K562 (cell line): ENCODE results near the gene PCDHGB7. TPM values are rescaled to one million over a fixed set of nuclear protein-coding genes. Genes with fewer than 3 reads are reported as not detected.

Experiments used
- ATAC-seq: fragments of 200-7000 bp; cut with Tn5 transposase; 3 replicates; pipeline ENCODE4 v1.9.1; 2020; ENCODE audit warnings: moderate library complexity
- BruUV-seq: library from RNA; stranded (reverse); fragments of 400-500 nt; replicated peaks from 2 replicates; lab custom pipeline; 2021; lab: Mats Ljungman, UMichigan
- CTCF ChIA-PET: fragments of 300-600 bp; formaldehyde crosslinking; extraction: SDS; loops from one replicate; lab custom pipeline; 2021; ENCODE audit warnings: low intra/inter-chr PET ratio; lab: Yijun Ruan, JAX
- POLR2A ChIA-PET: fragments of 300-600, 350-650 bp; sonication (Branson Sonifier 250); formaldehyde crosslinking; extraction: SDS; loops from one replicate; lab custom pipeline; 2021; ENCODE audit warnings: antibody characterized with exemption, inconsistent platforms; lab: Yijun Ruan, JAX
- DNase-seq, 4 experiments: peaks; one replicate each; pipeline versions ENCODE4 v3.0.0 to v3.0.0-alpha.2; 2011 to 2018; ENCODE audit warnings: low spot score in 3 of 4, mixed read lengths in 3 of 4; ENCODE audit errors: extremely low read depth in 1 of 4
- FAIRE-seq: peaks from 2 replicates; lab custom pipeline; 2011; peaks lifted over from hg19 to GRCh38; lab: Jason Lieb, UNC
- H2AFZ ChIP-seq: 2 replicates; pipeline ENCODE4 v1.6.0; 2011; ENCODE audit warnings: low read depth, low read length, control low read depth, inconsistent platforms
- H3K27ac ChIP-seq: fragments of 200-600 bp; 3 replicates; pipeline ENCODE4 v1.8.0; 2011; ENCODE audit warnings: low read depth, mild to moderate bottlenecking, control low read depth, inconsistent platforms, low read length, moderate library complexity, mixed read lengths; ENCODE audit errors: extremely low read depth
- H3K27me3 ChIP-seq, 2 experiments: fragments of 300-600 bp in 1 of 2; 2 replicates in 1 of 2; 3 replicates in 1 of 2; pipeline versions ENCODE4 v1.6.0 to v1.8.0; 2011; ENCODE audit warnings: inconsistent platforms in 2 of 2, low read length in 2 of 2, mild to moderate bottlenecking in 1 of 2, mixed read lengths in 1 of 2, moderate library complexity in 1 of 2; ENCODE audit not compliant: control insufficient read depth in 2 of 2, insufficient read depth in 2 of 2
- H3K36me3 ChIP-seq: fragments of 300-600 bp; 3 replicates; pipeline ENCODE4 v1.8.0; 2011; ENCODE audit warnings: mild to moderate bottlenecking, low read length, inconsistent platforms; ENCODE audit not compliant: control insufficient read depth, insufficient read depth
- H3K4me1 ChIP-seq, 2 experiments: fragments of 200-600 bp in 1 of 2; replicated peaks in 1 of 2; 2 replicates in 1 of 2; 3 replicates in 1 of 2; pipeline versions ENCODE4 v1.5.1 to v1.8.0; 2011; ENCODE audit warnings: inconsistent platforms in 2 of 2, low read length in 2 of 2, mild to moderate bottlenecking in 1 of 2, mixed read lengths in 1 of 2, moderate library complexity in 1 of 2; ENCODE audit not compliant: control insufficient read depth in 2 of 2, insufficient read depth in 2 of 2
- H3K4me2 ChIP-seq: 2 replicates; pipeline ENCODE4 v1.6.1; 2011; ENCODE audit warnings: low read length, control low read depth, inconsistent platforms, mixed read lengths; ENCODE audit not compliant: insufficient read depth
- H3K4me3 ChIP-seq: fragments of 200-600 bp; sonication (generic), shearing (Covaris generic); 2 replicates; pipeline ENCODE4 v1.5.1; 2016; ENCODE audit warnings: control low read depth, inconsistent platforms
- H3K79me2 ChIP-seq: fragments of 200-600 bp; 3 replicates; pipeline ENCODE4 v1.8.0; 2011; ENCODE audit warnings: low read length, inconsistent platforms; ENCODE audit not compliant: control insufficient read depth, insufficient read depth
- H3K9ac ChIP-seq, 2 experiments: 2 replicates each; pipeline versions ENCODE4 v1.6.0 to v1.6.1; 2011; ENCODE audit warnings: low read depth in 2 of 2, low read length in 2 of 2, control low read depth in 1 of 2, inconsistent platforms in 1 of 2, mild to moderate bottlenecking in 1 of 2, mixed read lengths in 1 of 2; ENCODE audit not compliant: insufficient read depth in 1 of 2
- H3K9me1 ChIP-seq: one replicate; pipeline ENCODE4 v1.6.0; 2011; ENCODE audit warnings: inconsistent platforms, mild to moderate bottlenecking, low read length, moderate library complexity; ENCODE audit not compliant: control insufficient read depth, insufficient read depth
- H3K9me3 ChIP-seq: replicated peaks from 2 replicates; pipeline ENCODE4 v1.5.1; 2011; ENCODE audit warnings: low read depth, low read length, inconsistent platforms; ENCODE audit not compliant: control insufficient read depth, insufficient read depth
- H4K20me1 ChIP-seq: replicated peaks from 2 replicates; pipeline ENCODE4 v1.6.1; 2011; ENCODE audit warnings: low read length, inconsistent platforms, mixed read lengths; ENCODE audit not compliant: control insufficient read depth, insufficient read depth
- CHCHD3 ChIP-seq: fragments of 250-450 bp; sonication (Bioruptor Pico); IDR thresholded peaks from 2 replicates; pipeline ENCODE4 v2.1.2; 2022; ENCODE audit warnings: mild to moderate bottlenecking
- CREB1 ChIP-seq, 2 experiments: sonication (generic) in 1 of 2; formaldehyde crosslinking in 1 of 2; IDR thresholded peaks; 2 replicates each; pipeline versions ENCODE4 v1.6.1 to v1.8.0; 2012 to 2022; ENCODE audit warnings: inconsistent platforms in 1 of 2, mild to moderate bottlenecking in 1 of 2, missing genetic modification reagents in 1 of 2, moderate library complexity in 1 of 2
- EP400 ChIP-seq: fragments of 450-650 bp; IDR thresholded peaks from 2 replicates; pipeline ENCODE4 v1.6.1; 2017; ENCODE audit warnings: antibody characterized with exemption, mild to moderate bottlenecking, moderate library complexity
- FOXJ3 ChIP-seq: sonication (generic); formaldehyde crosslinking; IDR thresholded peaks from 2 replicates; pipeline ENCODE4 v1.4.0; 2020; ENCODE audit warnings: mild to moderate bottlenecking, missing genetic modification reagents
- NFRKB ChIP-seq: fragments of 450-650 bp; IDR thresholded peaks from 2 replicates; pipeline ENCODE4 v1.6.1; 2016; ENCODE audit warnings: low read depth
- PYGO2 ChIP-seq: fragments of 450-650 bp; IDR thresholded peaks from 2 replicates; pipeline ENCODE4 v1.6.1; 2016; ENCODE audit warnings: mild to moderate bottlenecking, missing genetic modification characterization, moderate library complexity, missing compliant biosample characterization
- ZNF586 ChIP-seq: fragments of 450-650 bp; formaldehyde crosslinking; conservative IDR thresholded peaks from 2 replicates; pipeline ENCODE4 v1.4.0; 2020; ENCODE audit warnings: mild to moderate bottlenecking, moderate library complexity
- ZNF79 ChIP-seq: fragments of 250-450 bp; sonication (Bioruptor Pico); IDR thresholded peaks from 2 replicates; pipeline ENCODE4 v1.4.0; 2020; ENCODE audit warnings: low read depth, mild to moderate bottlenecking, moderate library complexity
- WGBS: fragments of 100-300 bp; shearing (Covaris generic); methylation state at CpG from one replicate; pipeline ENCODE4 v1.1.6; 2016; ENCODE audit warnings: low coverage, mixed read lengths; ENCODE audit not compliant: insufficient coverage; ENCODE audit errors: missing lambda C conversion rate; 5-methylcytosine and 5-hydroxymethylcytosine counted together
- in situ Hi-C: fragments of 300-500 bp; cut with MboI; formaldehyde crosslinking; loops from 4 replicates; pipeline ENCODE4 v1.15.0; 2018; ENCODE audit warnings: inconsistent platforms, mixed read lengths
- intact Hi-C: fragments of 100-400 bp; cut with micrococcal nuclease; formaldehyde crosslinking; loops from 2 replicates; pipeline ENCODE4 v1.14.2; 2022
- polyA plus RNA-seq, 8 experiments: library from polyadenylated mRNA; depleted of rRNA in 4 of 8; stranded (reverse) in 5 of 8; unstranded in 3 of 8; fragments of >200 nt; fragmentation: Nextera tagmentation in 2 of 8; fragmentation: Illumina TruSeq in 1 of 8; extraction: Ambion mirVana in 2 of 8; extraction: Trizol in 1 of 8; gene quantifications; 2 replicates each; pipeline versions ENCODE4 v1.2.1 to v1.2.3, GENCODE V29; 2011 to 2014; ENCODE audit warnings: inconsistent platforms in 1 of 8, missing spikeins in 1 of 8
- total RNA-seq, 7 experiments: library from RNA; depleted of rRNA in 6 of 7; stranded (reverse); fragments of >200 nt in 6 of 7; fragmentation: Illumina TruSeq in 2 of 7; extraction: Trizol in 2 of 7; gene quantifications; 2 replicates each; pipeline versions ENCODE4 v1.2.1 to v1.2.3, GENCODE V29; 2011 to 2021; ENCODE audit warnings: low replicate concordance in 1 of 7
- TF ChIP-seq, protein P1 (sequence below): fragments of 450-650 bp; IDR thresholded peaks from 2 replicates; pipeline ENCODE4 v1.6.1; 2016; ENCODE audit warnings: mild to moderate bottlenecking

PCDHGB7 gene
- total and polyA plus RNA-seq, 9 of the 15 experiments (the other 6 are each of a cell fraction or from before 2014, with no cell fraction given): 0.09 TPM; not detected in 8

DNA sequence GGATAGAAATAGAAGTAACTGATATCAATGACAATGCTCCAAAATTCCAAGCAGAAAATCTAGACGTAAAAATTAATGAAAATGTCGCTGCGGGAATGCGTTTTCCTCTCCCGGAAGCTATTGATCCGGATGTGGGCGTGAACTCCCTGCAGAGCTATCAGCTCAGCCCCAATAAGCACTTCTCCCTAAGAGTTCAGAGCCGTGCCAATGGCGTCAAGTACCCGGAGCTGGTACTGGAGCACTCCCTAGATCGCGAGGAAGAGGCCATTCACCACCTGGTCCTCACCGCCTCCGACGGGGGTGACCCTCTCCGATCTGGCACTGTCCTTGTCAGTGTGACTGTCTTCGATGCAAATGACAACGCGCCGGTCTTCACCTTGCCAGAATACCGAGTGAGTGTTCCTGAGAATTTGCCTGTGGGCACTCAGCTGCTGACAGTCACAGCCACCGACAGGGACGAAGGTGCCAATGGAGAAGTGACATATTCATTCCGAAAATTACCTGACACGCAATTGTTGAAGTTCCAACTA lies 3.9 kb upstream of the PCDHGB7 start:
- BruUV-seq: no TSS peak
- WGBS: 9% methylated on average over 25 of the region's 25 CpGs
- ATAC-seq (no peak), DNase-seq (no peak), FAIRE-seq (no peak)
- Histone ChIP-seq H3K4me2 (peak overlapping the region; percentile 21), H3K9me3 (no peaks in the 10 kb centered on the region; the same call in 1 of the 2 replicates), H3K9me1 (no peaks in the 10 kb centered on the region), H3K9ac (no peak overlapping the region), H3K4me1 (peaks cover 0 to 27% of the 10 kb centered on the region in 2 experiments; a peak in 2 of 5 replicates), H2AFZ (peak overlapping the region; percentile 69; the same call in 1 of the 2 replicates), H4K20me1 (no peaks in the 10 kb centered on the region), H3K27me3 (peaks cover 7 to 33% of the 10 kb centered on the region in 2 experiments; a peak in 4 of 5 replicates), H3K4me3 (0 out of 2 replicates have a peak overlapping the region, but pooled peaks have one; percentile 21), H3K36me3 (no peaks in the 10 kb centered on the region), H3K27ac (no peak overlapping the region), H3K79me2 (no peaks in the 10 kb centered on the region)
- CTCF ChIA-PET: interaction anchor here (0.6 to 1.5 kb wide), 3 partner anchors 125 to 400 kb away, joined by 3 to 4 read pairs (median 3); no protein-coding TSS in a partner anchor
- intact Hi-C loops (loop anchor here (5.0 kb wide), 1 partner anchor 109 kb away; no protein-coding TSS in a partner anchor), in situ Hi-C loops (no loop called here)
- no peak for TF ChIP-seq PYGO2 (tag)
- TF ChIP-seq, protein P1, sequence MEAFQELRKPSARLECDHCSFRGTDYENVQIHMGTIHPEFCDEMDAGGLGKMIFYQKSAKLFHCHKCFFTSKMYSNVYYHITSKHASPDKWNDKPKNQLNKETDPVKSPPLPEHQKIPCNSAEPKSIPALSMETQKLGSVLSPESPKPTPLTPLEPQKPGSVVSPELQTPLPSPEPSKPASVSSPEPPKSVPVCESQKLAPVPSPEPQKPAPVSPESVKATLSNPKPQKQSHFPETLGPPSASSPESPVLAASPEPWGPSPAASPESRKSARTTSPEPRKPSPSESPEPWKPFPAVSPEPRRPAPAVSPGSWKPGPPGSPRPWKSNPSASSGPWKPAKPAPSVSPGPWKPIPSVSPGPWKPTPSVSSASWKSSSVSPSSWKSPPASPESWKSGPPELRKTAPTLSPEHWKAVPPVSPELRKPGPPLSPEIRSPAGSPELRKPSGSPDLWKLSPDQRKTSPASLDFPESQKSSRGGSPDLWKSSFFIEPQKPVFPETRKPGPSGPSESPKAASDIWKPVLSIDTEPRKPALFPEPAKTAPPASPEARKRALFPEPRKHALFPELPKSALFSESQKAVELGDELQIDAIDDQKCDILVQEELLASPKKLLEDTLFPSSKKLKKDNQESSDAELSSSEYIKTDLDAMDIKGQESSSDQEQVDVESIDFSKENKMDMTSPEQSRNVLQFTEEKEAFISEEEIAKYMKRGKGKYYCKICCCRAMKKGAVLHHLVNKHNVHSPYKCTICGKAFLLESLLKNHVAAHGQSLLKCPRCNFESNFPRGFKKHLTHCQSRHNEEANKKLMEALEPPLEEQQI: no peak
- TF ChIP-seq ZNF586: no peak
- TF ChIP-seq FOXJ3 (CRISPR knock-in tag): no peak
- no peak for TF ChIP-seq NFRKB
- no peak for TF ChIP-seq CHCHD3 (CRISPR knock-in tag)
- TF ChIP-seq ZNF79: no peak
- TF ChIP-seq CREB1 (IDR thresholded peaks at IDR 0.05): no peak
- TF ChIP-seq CREB1 (CRISPR knock-in tag; IDR thresholded peaks at IDR 0.05): no peak
- no peak for TF ChIP-seq EP400
- POLR2A ChIA-PET: interaction anchor here (0.8 to 1.9 kb wide), 3 partner anchors 8 to 262 kb away, joined by 4 to 7 read pairs (median 4); partner anchors contain the start of gene PCDHGA11
